Skeletal muscle cell (primary cell): ENCODE data around the gene CLCC1.
A peak's percentile ranks its signal among the peaks of the same experiment; 100 is the strongest.
"Not testable (repeated sequence)": the region's sequence is repeated elsewhere in the genome, so short reads cannot be mapped to it uniquely, and the experiment has no call there.

Source experiments
- DNase-seq: peaks from one replicate; pipeline ENCODE4 v3.0.0-alpha.2; 2010; ENCODE audit warnings: low read depth
- H3K4me3 ChIP-seq: 2 replicates; pipeline ENCODE4 v1.5.1; 2011; ENCODE audit warnings: low read depth, mild to moderate bottlenecking, control low read depth, low read length, moderate library complexity

CLCC1 gene, protein sequence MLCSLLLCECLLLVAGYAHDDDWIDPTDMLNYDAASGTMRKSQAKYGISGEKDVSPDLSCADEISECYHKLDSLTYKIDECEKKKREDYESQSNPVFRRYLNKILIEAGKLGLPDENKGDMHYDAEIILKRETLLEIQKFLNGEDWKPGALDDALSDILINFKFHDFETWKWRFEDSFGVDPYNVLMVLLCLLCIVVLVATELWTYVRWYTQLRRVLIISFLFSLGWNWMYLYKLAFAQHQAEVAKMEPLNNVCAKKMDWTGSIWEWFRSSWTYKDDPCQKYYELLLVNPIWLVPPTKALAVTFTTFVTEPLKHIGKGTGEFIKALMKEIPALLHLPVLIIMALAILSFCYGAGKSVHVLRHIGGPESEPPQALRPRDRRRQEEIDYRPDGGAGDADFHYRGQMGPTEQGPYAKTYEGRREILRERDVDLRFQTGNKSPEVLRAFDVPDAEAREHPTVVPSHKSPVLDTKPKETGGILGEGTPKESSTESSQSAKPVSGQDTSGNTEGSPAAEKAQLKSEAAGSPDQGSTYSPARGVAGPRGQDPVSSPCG

DNA sequence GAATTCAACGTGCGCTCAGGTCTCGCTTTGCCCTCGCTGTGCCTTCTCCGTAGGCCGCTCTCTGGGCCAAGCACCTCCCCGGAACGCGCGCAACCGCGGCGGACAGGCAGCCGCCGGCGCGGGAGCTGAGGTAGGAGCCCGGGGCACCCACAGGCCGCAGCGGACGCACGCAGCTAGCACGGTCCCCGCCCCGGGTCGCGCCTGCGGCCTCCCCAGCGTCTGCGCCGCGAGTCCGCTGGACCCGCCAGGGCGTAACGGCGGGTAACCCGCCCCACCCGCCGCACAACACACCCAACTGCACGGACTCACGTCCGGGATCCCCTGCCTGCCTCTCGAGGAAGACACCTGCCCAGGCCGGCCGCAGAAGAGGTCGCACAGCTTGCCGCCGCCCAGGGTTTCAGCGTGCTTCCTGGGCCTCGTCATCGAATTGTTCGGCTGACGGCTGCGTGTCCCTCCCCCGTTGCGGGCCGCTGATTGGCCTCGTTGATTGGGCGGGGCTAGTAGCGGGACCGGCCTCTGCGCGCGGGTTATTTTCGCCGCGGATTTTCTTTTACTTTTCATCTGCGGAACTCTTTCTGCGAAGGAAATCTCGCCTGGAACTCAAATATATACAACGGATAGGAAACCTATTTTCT is at the start of gene CLCC1:
Gene CLCC1 (minus strand): TSS at position 433 of the 635 bp plus-strand sequence. CDS start 13,047 bp downstream, outside the sequence.
- H3K4me3 ChIP-seq, result peak within 1 kb of the TSS; percentile 71
- DNase-seq, result peak; percentile 74

DNA sequence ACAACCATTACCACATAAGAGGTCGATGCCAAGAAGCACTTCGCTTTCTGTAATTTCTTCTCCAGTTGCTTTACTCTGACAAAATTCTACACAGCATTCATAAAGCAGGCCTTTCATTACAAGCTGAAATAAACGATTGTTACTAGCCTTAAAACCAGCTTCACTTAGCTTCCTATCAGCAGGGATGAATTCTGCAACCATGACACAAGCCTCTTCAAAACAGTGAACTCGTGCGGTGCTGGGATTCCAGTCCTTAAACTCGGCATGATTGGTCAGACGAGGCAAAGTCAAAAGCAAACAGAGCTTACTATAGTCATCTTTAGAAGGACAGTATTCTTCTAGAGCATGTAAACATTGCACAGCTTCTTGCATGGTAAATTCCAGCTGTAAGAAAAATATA is 48.1 kb upstream of the CLCC1 start:
- H3K4me3 ChIP-seq, result no peak overlapping the region
- no peak for DNase-seq

DNA sequence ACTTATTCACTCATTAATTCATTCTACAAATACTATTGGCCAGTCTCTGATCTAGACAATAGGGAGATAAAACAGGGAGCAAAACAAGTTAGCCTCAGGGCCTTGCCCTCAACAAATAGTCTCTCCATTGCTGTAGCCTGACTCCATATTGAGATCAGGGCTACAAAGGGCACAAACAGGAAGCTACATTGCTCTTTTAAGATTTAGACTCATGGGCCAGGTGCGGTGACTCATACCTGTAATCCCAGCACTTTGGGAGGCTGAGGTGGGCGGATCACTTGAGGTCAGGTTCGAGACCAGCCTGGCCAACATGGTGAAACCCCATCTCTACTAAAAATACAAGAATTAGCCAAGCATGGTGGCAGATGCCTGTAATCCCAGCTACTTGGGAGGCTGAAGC is 33.3 kb upstream of the CLCC1 start:
- DNase-seq, H3K4me3 ChIP-seq: not testable (repeated sequence)

DNA sequence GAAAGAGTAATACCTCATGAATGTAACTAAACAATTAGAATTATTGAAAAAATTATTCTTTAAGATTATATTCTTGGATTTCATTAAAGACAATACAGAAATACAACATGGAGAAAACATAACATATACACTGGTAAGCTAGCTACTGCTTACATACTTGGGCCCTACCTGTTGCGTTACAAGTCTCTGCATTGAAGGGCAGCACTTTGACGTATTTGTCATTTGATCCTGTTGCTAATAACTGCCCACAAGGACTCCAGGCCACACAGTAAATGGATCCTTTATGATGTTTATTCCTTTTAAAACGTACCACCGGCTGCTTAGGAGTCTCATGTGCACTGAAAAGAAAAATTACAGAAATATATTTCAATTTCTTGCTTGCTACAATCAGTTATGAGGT is 19.8 kb upstream of the CLCC1 start:
- no peak for DNase-seq
- H3K4me3 ChIP-seq, result no peak overlapping the region

DNA sequence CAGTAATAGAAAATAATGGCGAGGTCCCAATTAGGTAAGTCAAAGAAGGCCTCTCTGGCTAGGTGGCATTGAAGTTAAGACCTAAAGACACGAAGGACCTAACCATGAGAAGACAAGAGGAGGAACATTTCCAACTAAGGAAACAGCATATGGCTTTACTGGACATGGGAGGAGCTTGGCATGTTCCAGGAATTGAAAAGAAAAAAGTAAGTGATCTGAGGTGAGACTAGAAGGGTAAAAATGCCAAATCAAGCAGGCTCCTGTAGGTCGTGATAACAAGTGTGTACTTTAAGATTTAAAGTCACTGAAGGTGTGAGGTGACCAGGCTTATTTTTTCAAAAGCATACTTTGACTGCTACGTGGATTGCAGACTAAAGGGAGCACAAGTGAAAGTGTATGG is 13.4 kb upstream of the CLCC1 start:
- H3K4me3 ChIP-seq, result no peak overlapping the region
- DNase-seq, result no peak

GRCh38 chr1:108972951-108973350 is 9.7 kb upstream of the CLCC1 start:
- no peak for DNase-seq

DNA sequence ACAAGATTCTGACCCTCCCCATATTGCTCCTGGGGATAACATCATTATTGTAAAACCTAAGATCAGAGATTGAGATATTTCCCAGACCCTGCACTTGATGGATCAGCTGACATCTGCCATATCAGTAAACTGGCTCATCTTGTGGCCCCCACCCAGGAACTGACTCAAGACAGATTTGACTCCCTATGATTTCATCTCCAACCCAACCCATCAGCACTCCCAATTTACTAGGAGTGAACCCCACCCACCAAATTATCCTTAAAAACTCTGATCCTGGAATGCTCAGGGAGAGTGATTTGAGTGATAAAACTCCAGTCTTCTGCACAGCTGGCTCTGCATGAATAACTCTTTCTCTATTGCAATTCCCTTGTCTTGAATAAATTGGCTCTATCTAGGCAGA is 6.1 kb upstream of the CLCC1 start:
- no peak for DNase-seq
- no peak overlapping the region for H3K4me3 ChIP-seq

More at GRCh38 chr1:108972951-108973350, 9.7 kb upstream of the CLCC1 start:
- H3K4me3 ChIP-seq, result no peak overlapping the region

DNA sequence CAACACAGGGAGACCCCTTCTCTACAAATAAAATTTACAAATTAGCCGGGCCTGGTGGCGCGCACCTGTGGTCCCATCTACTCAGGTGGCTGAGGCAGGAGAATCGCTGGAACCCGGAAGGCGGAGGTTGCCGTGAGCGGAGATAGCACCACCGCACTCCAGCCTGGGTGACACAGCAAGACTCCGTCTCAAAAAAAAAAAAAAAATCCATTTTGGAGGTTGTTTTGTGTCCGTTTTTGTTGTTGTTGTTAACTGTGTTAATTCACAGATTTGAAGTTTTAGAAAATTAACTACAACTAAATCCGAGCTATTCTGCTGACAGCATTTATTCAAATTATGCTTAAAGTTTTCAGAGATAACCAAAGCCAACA is 618 bp downstream of the CLCC1 start:
- H3K4me3 ChIP-seq, result peak overlapping the region; percentile 71
- no peak for DNase-seq

- no peak for DNase-seq
- H3K4me3 ChIP-seq, result peak overlapping the region; percentile 71
These were observed 1.4 kb downstream of the CLCC1 start for GRCh38 chr1:108961752-108962486.

- no peak overlapping the region for H3K4me3 ChIP-seq
- no peak for DNase-seq
These were observed 2.1 kb downstream of the CLCC1 start for GRCh38 chr1:108961198-108961597.

- DNase-seq, result no peak
- H3K4me3 ChIP-seq, result no peak overlapping the region
These were observed 2.6 kb downstream of the CLCC1 start for GRCh38 chr1:108960719-108961118.

DNA sequence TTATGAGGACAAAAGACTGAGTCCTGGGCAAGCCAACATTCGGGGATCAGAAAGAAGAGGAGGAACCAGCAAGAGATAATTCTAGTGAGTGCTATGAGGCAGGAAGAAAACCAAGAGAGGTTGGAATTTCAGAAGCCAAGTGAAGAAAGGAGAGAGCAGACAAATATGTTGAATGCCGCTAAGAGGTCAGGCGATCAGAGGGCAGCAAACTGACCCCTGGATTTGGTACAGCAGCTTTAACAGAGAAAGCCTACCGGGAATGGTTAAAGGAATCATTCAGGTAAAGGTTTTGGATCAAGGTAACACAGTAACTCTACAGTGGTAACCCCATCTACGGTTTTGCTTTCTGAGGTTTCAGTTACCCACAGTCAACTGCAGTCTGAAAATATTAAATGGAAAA is 5.4 kb downstream of the CLCC1 start:
- no peak overlapping the region for H3K4me3 ChIP-seq
- DNase-seq, result no peak

DNA sequence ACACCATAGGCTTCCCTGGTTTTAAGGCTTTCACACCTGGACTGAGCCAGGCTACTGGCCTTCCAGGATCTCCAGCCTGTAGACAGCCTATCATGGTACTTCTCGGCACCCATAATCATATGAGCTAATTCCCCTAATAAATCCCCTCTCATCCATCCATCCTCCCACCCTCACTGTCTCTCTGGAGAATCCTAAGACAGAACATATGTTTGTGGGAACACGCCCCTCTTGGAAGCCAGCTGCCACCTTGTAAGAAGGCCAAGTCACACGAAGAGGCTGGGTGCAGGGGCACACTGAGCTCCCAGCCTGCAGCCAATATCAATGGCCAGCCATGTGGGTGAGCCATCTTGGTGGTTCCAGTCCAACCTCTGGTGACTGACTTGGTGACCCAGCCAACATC is 7.4 kb downstream of the CLCC1 start:
- H3K4me3 ChIP-seq, result no peak overlapping the region
- no peak for DNase-seq

GRCh38 chr1:108955111-108955510 is 8.2 kb downstream of the CLCC1 start:
- H3K4me3 ChIP-seq, result no peak overlapping the region
- no peak for DNase-seq

GRCh38 chr1:108953452-108953851 is 9.8 kb downstream of the CLCC1 start:
- H3K4me3 ChIP-seq, result no peak overlapping the region
- DNase-seq, result no peak

DNA sequence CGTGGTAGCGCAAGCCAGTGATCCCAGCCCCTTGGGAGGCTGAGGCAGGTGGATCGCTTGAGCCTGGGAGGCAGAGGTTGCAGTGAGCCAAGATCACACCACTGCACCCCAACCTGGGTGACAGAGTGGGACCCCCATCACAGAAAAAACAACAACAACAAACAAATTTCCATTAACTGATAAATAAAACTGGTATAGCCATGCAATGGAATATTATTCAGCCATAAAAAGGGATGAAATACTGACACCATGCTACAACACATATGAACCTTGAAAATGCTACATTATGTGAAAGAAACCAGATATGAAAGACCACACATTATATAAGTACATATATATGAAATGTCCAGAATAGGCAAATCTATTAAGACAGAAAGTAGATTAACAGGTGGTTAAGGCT is 12.0 kb downstream of the CLCC1 start:
- H3K4me3 ChIP-seq, result no peak overlapping the region
- no peak for DNase-seq

DNA sequence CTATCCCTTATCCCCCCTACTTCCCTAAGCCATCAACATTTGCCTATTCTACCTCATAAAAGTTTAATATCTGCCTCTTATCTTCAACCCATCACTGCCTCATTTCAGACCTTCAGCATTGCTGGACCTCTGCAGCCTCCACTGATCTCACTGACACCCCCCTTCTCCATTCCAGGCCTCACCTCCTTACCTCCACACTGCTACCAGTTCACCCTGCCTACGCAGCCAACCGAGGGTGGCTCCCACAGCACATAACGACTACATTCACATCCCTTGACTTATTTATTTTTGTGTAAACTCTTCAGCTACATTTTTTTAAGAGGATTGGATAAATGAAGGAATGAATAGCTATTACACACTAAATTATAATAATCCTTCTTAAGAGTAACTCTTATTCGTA is 14.2 kb downstream of the CLCC1 start:
- no peak for DNase-seq
- no peak overlapping the region for H3K4me3 ChIP-seq

- DNase-seq, result no peak
- no peak overlapping the region for H3K4me3 ChIP-seq
These were observed 15.3 kb downstream of the CLCC1 start for GRCh38 chr1:108947871-108948525.

DNA sequence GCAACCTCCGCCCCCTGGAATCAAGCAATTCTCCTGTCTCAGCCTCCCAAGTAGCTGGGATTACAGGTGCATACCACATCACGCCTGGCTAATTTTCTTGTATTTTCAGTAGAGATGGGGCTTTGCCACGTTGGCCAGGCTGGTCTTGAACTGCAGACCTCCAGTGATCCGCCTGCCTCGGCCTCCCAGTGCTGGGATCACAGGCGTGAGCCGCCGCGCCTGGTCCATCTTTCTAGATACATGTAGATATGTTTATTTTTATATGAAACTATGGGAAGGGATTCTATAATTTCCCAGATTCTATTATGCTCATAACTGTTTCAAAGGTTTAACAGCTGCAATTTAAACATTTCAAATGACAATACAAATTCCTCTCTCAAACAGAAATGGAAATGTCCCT is 27.1 kb downstream of the CLCC1 start:
- no peak for DNase-seq
- no peak overlapping the region for H3K4me3 ChIP-seq

DNA sequence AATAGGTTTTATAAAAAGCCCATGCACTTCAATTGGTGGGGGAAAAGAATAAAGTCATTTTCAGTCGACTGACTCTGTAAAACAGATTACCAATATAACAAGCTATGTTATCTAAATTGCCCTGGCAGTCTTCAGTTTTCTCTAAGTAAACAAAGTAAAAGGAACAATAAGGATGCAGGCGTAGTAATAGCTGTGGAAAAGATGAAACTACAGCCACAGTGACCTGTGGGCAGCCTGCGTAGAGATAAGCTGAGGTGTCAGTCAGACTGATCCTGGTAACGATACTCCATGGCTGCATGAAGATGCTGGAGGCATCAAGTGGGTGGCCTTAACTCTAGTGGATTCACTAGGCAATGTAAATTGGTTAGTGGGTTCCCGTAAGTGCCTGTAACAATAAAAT is 29.3 kb downstream of the CLCC1 start:
- no peak overlapping the region for H3K4me3 ChIP-seq
- DNase-seq, result no peak
